Measurements from ENCODE around the gene HEPHL1.
"Not testable (repeated sequence)": the region's sequence is repeated elsewhere in the genome, so short reads cannot be mapped to it uniquely, and the experiment has no call there.

Gene HEPHL1

GRCh38 chr11:94154095-94154856 lies 133.1 kb downstream of the HEPHL1 start:
- Histone ChIP-seq H3K27me3 (ENCODE audit: insufficient read depth, low read length) (no peaks in the 10 kb centered on the region), H3K36me3 (ENCODE audit: insufficient read depth, low read depth, low read length) (peaks cover 29% of the 10 kb centered on the region), H3K4me1 (ENCODE audit: insufficient read depth, low read length) (peaks cover 16% of the 10 kb centered on the region), H3K4me3 (ENCODE audit: low read length) (no peak overlapping the region), H3K27ac (ENCODE audit: low read length) (no peak overlapping the region), H3K9me3 (ENCODE audit: insufficient read depth, low read depth, low read length) (no peaks in the 10 kb centered on the region), H3K9ac (ENCODE audit: low read depth, low read length) (no peak overlapping the region)

GRCh38 chr11:94157339-94157738 lies 136.2 kb downstream of the HEPHL1 start:
- H3K27ac ChIP-seq (ENCODE audit: low read length); H3K9ac ChIP-seq (ENCODE audit: low read depth, low read length); H3K4me3 ChIP-seq (ENCODE audit: low read length); H3K4me1 ChIP-seq (ENCODE audit: insufficient read depth, low read length); H3K9me3 ChIP-seq (ENCODE audit: insufficient read depth, low read depth, low read length); H3K27me3 ChIP-seq (ENCODE audit: insufficient read depth, low read length): not testable (repeated sequence)
- H3K36me3 ChIP-seq (ENCODE audit: insufficient read depth, low read depth, low read length) = peaks cover 29% of the 10 kb centered on the region
